GM21381 (cell line): ENCODE results near the gene FXYD6.

ENCODE experiments used
- ATAC-seq: cut with Tn5 transposase; IDR thresholded peaks from one replicate; pipeline ENCODE4 v1.9.1; 2021; ENCODE audit warnings: mild to moderate bottlenecking, moderate library complexity; ENCODE audit not compliant: unreplicated experiment

The FXYD6 gene

GRCh38 chr11:117851106-117851505 is 25.4 kb downstream of the FXYD6 start:
- ATAC-seq = no peak

GRCh38 chr11:117849781-117850414 is 26.6 kb downstream of the FXYD6 start:
- no peak for ATAC-seq

GRCh38 chr11:117843666-117844484 is 32.6 kb downstream of the FXYD6 start:
- no peak for ATAC-seq

DNA sequence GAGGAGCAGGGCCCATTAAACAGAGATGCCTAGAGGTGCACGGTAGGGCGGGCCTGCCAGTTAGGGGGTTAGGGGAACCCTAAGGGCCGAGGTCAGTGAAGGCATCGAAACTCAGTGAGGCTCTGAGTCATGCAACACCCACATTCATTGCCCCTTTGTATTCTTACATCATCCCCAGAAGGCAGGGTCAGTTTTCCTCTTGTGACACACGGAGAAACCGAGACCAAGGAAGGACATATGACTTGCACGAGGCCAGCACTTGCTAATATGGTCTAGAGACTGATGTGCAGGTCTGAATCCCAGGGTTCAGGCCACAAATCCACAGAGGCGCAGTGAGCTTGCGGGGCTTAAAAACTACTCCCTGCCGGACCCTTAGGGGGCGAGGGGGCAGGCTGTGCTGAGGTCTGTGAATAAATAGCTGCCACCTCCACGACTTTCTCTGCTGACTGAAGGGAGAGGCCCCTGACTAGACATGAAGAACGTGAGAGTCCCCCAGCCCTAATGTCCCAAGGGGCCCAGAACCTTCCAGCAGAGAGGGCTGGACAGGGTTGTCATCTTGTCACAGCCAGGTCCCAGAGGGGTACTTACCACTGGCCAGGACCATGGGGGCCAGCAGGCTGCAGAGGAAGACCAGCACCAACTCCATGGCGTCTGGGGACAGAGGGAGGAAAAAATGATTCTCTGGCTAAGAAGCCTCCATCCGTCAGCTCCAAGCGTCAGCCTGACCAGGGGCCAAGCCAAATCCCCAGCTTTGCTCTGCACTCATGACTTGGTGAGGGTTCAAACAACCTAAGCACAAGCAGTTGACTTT is 34.1 kb downstream of the FXYD6 start:
- ATAC-seq = no peak

GRCh38 chr11:117841551-117842031 is 34.9 kb downstream of the FXYD6 start:
- no peak for ATAC-seq

- no peak for ATAC-seq
These were observed 35.4 kb downstream of the FXYD6 start for GRCh38 chr11:117840881-117841550.

GRCh38 chr11:117839936-117840813 is 36.3 kb downstream of the FXYD6 start:
- no peak for ATAC-seq

DNA sequence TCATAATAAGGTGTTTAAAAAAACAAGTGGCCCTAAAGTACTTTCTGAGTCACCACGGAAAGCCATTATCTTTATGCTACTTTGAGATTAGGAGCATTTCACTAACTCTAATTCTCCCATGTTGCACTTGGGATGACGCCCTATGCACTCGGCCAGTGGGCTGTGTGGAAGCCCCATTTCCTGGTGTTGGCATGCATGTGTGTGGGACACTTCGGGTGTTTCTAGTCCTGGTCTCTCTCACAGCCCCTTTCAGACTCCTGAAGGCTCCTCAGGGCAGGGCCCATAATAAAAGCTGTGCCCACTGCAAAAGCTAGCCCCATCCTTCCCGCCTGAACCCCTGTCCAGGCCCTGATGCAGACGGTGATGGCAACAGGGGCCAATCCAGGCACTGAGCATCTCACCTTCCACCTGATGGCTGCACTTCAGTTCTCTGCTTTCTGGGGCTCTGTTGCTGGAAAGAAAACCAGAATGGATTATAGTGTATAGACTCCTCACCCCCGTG is 37.0 kb downstream of the FXYD6 start:
- ATAC-seq = no peak

DNA sequence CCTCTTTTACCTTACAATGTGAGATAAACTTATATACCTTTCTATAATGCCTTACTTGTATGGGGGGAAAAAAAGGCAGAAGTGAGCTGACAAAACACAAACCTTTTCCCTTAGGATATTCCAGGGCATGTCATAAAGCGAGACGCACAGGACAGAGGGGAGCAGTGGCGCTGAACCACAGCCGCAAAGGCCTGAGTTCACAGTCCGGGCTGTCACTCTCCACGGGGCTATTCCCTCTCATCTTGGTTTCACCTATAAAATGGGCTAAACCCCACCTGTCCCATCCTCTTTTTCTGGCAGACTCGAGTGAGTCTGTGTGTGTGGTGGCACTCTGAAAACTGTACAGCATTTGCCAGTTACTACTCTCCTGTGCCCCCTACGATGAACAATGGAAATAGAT is 37.6 kb downstream of the FXYD6 start:
- no peak for ATAC-seq

DNA sequence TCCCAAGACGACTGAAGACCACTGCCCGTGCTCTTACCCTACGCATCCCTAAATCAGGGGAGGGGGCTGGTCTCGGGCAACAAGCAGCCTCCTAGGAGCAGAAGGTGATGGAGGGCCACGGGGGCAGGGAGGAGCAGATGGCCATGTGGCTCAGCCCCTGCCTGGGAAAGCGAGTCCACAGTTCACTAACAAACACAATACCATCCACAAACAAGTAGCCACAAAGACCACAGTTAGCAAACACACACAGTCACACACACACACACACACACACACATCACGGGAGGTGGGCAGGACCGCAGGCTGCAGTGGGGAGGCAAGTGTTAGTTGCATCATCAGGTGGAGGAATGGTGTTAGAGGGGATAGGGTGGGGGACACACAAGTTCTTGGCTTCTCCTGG is 38.7 kb downstream of the FXYD6 start:
- no peak for ATAC-seq

DNA sequence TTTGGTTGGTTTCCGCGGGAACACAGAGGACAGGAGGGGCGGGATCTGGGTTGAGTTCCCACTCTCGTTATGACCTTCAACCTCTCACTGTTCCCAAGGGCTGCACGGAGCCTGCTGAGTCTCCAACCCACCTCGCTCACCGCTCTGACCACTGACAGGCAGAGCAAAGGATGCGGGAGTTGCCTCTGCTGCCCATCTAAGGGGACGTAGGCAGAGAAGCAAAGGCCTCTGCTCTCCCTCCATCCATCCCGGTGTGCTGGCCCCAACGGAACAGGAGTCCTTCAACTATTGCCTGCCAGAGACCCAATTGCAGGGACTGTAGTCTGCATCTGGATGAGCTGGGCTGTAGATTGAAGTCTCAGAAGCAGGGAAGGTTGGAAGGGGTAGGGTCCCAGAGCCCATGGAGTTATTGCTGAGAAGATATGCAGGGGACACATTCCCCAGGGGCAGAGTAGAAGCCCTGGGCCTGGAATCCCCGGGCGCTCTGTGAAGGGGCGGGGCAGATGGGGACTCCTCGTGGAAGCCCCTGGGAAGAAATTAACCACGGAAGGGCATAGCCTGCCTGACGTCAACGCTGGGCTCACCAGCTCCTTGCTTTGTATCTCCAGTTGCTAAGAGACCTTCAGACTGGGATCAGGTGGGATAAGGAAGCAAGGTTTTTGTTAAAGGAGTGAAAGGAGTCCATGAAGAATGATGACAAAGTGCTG is 39.2 kb downstream of the FXYD6 start:
- ATAC-seq = no peak

DNA sequence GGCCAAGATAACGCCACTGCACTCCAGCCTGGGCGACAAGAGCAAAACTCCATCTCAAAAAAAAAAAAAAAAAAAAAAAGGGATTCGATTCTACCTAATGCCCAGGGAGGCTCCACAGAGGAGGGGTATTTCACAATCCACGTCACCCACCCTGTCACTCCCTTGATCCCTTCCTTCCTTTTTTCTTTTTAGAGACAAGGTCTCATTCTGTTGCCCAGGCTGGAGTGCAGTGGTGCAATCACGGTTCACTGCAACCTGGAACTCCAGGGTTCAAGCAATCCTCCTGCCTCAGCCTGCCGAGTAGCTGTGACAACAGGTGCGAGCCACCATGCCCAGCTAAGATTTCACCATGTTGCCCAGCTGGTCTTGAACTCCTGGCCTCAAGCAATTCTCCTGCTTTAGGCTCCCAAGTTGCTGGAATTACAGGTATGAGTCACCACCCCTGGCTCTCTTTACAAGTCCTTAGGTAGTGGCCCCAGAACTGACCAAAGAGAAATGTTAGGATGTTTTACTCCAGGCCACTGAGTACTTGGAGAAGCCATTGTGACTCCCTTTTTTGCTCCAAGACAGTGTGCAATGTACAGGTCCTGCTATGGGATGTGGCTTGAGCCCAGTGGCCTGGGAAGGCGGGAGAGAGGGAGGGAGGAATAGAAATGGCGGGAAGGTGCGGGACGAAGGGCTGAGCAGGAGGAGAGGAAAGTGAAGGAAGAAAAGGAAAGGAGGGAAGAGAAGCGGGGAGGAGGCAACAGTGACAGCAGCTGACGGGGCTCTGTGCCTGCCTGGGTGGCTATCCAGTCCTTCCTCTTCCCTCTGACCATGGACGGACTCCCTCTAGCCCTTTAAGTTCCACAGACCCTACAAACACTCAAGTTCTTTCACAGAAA is 40.1 kb downstream of the FXYD6 start:
- ATAC-seq = no peak

DNA sequence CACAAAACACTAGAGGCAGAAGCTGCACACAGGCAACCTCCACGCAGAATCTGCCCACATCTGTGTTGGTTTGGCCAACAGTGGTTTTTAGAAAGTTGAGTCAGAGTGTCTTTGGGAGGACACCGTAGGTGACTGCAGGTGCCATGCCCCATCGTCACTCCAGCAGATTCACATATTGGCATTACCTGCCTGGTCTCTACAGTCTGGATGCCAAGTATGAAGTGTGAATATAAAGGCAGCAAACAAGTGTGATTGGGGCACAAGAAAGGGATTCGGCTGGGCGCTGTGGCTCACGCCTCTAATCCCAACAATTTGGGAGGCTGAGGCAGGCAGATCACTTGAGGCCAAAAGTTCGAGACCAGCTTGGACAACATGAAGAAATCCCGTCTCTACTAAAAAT is 40.9 kb downstream of the FXYD6 start:
- no peak for ATAC-seq

- no peak for ATAC-seq
These were observed 41.5 kb downstream of the FXYD6 start for GRCh38 chr11:117834838-117835443.

DNA sequence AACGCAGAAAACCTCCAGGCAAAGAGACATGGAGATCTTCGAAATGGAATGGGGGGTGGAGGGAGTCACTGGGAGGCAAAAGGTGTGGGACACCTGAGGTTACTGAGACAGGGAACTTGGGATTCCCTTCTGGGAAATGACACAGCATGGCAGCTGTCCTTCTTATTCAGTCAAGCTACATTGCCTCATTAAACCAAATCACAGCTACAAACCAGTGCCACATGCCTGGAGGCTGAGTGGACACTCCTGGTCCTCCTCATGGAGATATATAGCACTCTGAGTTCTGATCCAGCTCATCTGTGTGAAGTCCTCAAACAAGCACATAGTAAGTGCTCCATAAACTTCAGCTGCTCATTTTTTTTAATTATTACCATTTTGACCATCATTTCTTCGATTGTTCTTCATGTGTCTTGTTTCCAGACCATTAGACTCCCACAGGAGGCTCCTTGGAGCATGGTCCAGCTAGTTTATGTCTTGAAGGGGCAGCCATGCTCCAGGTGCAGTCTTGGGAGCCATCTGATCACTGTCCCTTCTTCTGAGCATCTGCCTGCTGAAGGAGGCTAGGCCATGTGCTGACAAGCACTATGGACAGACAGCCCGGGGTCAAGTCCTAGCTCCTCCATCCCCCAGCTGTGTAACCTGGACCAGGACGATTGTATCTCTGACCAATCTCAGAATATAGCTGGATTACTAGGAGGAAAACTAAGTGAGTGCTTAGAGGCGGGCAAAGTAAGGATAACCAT is 42.2 kb downstream of the FXYD6 start:
- no peak for ATAC-seq

GRCh38 chr11:117833401-117833891 is 43.0 kb downstream of the FXYD6 start:
- ATAC-seq = no peak

DNA sequence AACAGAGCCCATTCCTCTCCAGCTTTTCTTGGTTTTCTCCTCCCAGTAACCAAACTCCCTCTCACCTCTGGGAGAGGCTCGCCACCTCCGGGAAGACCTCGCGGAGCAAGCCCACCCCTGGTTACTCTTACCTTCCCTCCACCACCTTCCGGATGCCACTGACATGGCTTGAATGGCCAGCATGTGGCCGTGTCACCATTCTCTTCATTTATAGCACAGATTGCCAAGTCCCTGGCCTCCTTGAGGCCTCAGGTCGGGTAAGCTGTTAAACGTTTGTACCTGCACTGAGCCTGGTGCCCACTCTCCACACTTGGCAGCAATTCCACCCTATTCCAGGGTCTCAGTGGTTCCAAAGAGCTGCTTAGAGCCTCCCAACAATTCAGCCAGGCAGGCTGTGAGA is 43.9 kb downstream of the FXYD6 start:
- no peak for ATAC-seq
